ENCODE results near the gene SFTA2. TPM values are rescaled to one million over a fixed set of nuclear protein-coding genes. Genes with fewer than 3 reads are reported as not detected.

SFTA2 gene
- total and polyA plus RNA-seq, 2 of the 8 experiments (the other 6 are each of a cell fraction or from before 2014, with no cell fraction given): not detected

DNA sequence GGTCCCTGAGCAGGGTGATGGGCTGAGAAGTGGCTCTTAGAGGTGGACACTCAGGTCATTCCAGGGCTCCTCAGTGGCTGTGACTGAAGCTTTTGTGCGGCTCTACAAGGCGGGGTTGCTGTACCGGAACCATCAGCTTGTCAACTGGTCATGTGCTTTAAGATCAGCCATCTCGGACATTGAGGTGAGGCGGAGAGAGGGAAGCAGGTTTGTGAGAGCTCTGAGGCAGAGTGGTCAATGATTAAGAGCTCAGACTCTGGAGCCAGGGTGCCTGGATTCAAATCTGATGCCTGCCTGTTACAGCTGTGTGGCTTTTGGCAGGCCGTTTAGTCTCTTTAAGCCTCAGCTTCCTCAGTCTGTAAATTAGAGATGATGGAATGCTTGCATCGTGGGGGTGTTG is 14.9 kb downstream of the SFTA2 start:
- Histone ChIP-seq H4K20me1 (replicated peaks in 1 of 2; ENCODE audit: control insufficient read depth in 1 of 2, insufficient read depth in 2 of 2, low read length in 2 of 2) (no peaks in the 10 kb centered on the region), H2AK5ac (ENCODE audit: low read depth, low read length) (no peak overlapping the region), H2BK12ac (ENCODE audit: low read depth, low read length) (no peak overlapping the region), H4K5ac (ENCODE audit: insufficient read length, low read depth, low read length) (no peak overlapping the region), H3K4ac (replicated peaks; ENCODE audit: insufficient read length, low read depth, low read length) (no peak overlapping the region), H4K91ac (replicated peaks; ENCODE audit: insufficient read length, low read length) (no peak overlapping the region), H3K23me2 (ENCODE audit: low read depth, low read length) (peaks cover 3% of the 10 kb centered on the region; the same call in 1 of the 2 replicates), H3K36me3 (ENCODE audit: control insufficient read depth in 2 of 4, insufficient read depth in 4 of 4, low read length in 3 of 4) (peaks cover 6 to 22% (median 18%) of the 10 kb centered on the region in 4 experiments; a peak in 7 of 8 replicates), H4K8ac (ENCODE audit: extremely low read depth, insufficient read depth, low read length) (no peak overlapping the region), H3K27ac (ENCODE audit: low read depth, low read length) (no peak overlapping the region), H3K27me3 (replicated peaks in 1 of 4; ENCODE audit: control insufficient read depth in 3 of 4, extremely low read depth in 1 of 4, insufficient read depth in 3 of 4, low read length in 3 of 4) (no peaks in the 10 kb centered on the region), H3K56ac (replicated peaks; ENCODE audit: insufficient read length, low read depth, low read length) (no peak overlapping the region), H3K23ac (ENCODE audit: insufficient read length) (no peak overlapping the region), H2BK120ac (replicated peaks; ENCODE audit: low read depth, low read length) (no peak overlapping the region), H2AFZ (ENCODE audit: low read length) (no peak overlapping the region), H3K9me3 (ENCODE audit: insufficient read depth in 2 of 2, low read depth in 1 of 2, low read length in 1 of 2) (no peaks in the 10 kb centered on the region), H3K4me3 (ENCODE audit: extremely low read depth in 1 of 4, insufficient read depth in 2 of 4, low read depth in 3 of 4, low read length in 4 of 4) (no peak overlapping the region), H3K79me2 (ENCODE audit: control insufficient read depth in 1 of 2, insufficient read depth in 2 of 2, low read length in 2 of 2) (no peaks in the 10 kb centered on the region; a peak in 1 of 4 replicates), H3K14ac (ENCODE audit: insufficient read length) (no peak overlapping the region), H3K4me2 (ENCODE audit: insufficient read depth in 1 of 2, low read depth in 2 of 2, low read length in 2 of 2) (no peak overlapping the region), H2BK15ac (ENCODE audit: low read length) (no peak overlapping the region), H3K79me1 (ENCODE audit: low read depth, low read length) (no peaks in the 10 kb centered on the region), H3K4me1 (replicated peaks in 1 of 4; ENCODE audit: control insufficient read depth in 3 of 4, insufficient read depth in 4 of 4, low read length in 3 of 4) (peaks cover 0 to 14% (median 6%) of the 10 kb centered on the region in 4 experiments; a peak in 5 of 7 replicates), H3K18ac (ENCODE audit: extremely low read depth, low read length) (no peak overlapping the region), H2BK5ac (ENCODE audit: low read depth, low read length) (no peak overlapping the region), H2BK20ac (ENCODE audit: low read length) (no peak overlapping the region), H3K9ac (replicated peaks in 1 of 4; ENCODE audit: extremely low read depth in 1 of 4, low read depth in 3 of 4, low read length in 3 of 4) (no peak overlapping the region)
- WGBS, 2 experiments (ENCODE audit: extremely low coverage in 1 of 2, insufficient coverage in 1 of 2, insufficient read length in 1 of 2, insufficient replicate concordance in 2 of 2, low coverage in 1 of 2, low lambda C conversion rate in 2 of 2, missing lambda C conversion rate in 1 of 2): 94% methylated on average over 7 of the region's 7 CpGs; no CpG with 5 or more reads in 1 of the 2 experiments
- DNase-seq (ENCODE audit: low read depth in 1 of 2, low spot score in 2 of 2) (no peak), FAIRE-seq (no peak)
- CTCF ChIA-PET (ENCODE audit: partially characterized antibody): interaction anchor here (0.7 to 16.0 kb wide), 21 partner anchors 8 to 213 kb away, joined by 3 to 285 read pairs (median 10); partner anchors contain the start of genes DDR1 and MUCL3
- TF ChIP-seq KDM5A (IDR thresholded peaks at IDR 0.05; ENCODE audit: low read length) (no peak), EZH2 (IDR thresholded peaks at IDR 0.05; ENCODE audit: low read depth, low read length, severe bottlenecking) (no peak), SAP30 (IDR thresholded peaks at IDR 0.05; ENCODE audit: insufficient read depth, insufficient replicate concordance, low read length) (no peak), CREB1 (IDR thresholded peaks at IDR 0.05) (no peak), HDAC6 (IDR thresholded peaks at IDR 0.05; ENCODE audit: low read depth, low read length) (no peak), POLR2AphosphoS5 (IDR thresholded peaks at IDR 0.05; ENCODE audit: low read depth, low read length) (no peak), KDM1A (IDR thresholded peaks at IDR 0.05; ENCODE audit: borderline replicate concordance, low read length) (no peak), CBX8 (IDR thresholded peaks at IDR 0.05; ENCODE audit: borderline replicate concordance, low read depth, low read length) (no peak), SP1 (IDR thresholded peaks at IDR 0.05; ENCODE audit: low read depth, low read length) (no peak), TCF12 (IDR thresholded peaks at IDR 0.05; ENCODE audit: low read depth, low read length) (no peak), RFX5 (IDR thresholded peaks at IDR 0.05; ENCODE audit: borderline replicate concordance, low read depth, low read length) (no peak), CHD2 (IDR thresholded peaks at IDR 0.05; ENCODE audit: low read length) (no peak)
- POLR2A ChIA-PET (ENCODE audit: partially characterized antibody): interaction anchor here (0.8 to 3.6 kb wide), 4 partner anchors 9 to 223 kb away, joined by 3 to 22 read pairs (median 4); partner anchors contain the start of gene SFTA2
